K562 (cell line): Measurements from ENCODE around the gene PRKD2. TPM values are rescaled to one million over a fixed set of nuclear protein-coding genes. Genes with fewer than 3 reads are reported as not detected.

Experiments
- E2F1 ChIP-seq: sonication (generic); formaldehyde crosslinking; IDR thresholded peaks from 2 replicates; pipeline ENCODE4 v1.8.1; 2023; ENCODE audit warnings: mild to moderate bottlenecking, missing genetic modification reagents, moderate library complexity
- GABPB2 ChIP-seq: fragments of 250-450 bp; sonication (Bioruptor Pico); conservative IDR thresholded peaks from 2 replicates; pipeline ENCODE4 v1.5.1; 2021; ENCODE audit warnings: mild to moderate bottlenecking
- MED1 ChIP-seq: sonication (generic); formaldehyde crosslinking; IDR thresholded peaks from 2 replicates; pipeline ENCODE4 v1.8.1; 2023; ENCODE audit warnings: missing genetic modification reagents, borderline replicate concordance
- SRSF1 ChIP-seq: fragments of 200-400 bp; formaldehyde crosslinking; IDR thresholded peaks from 2 replicates; pipeline ENCODE4 v1.6.1; 2017; ENCODE audit warnings: mild to moderate bottlenecking, low read depth, low read length, moderate library complexity
- ZBTB12 ChIP-seq: fragments of 250-450 bp; sonication (Bioruptor Pico); IDR thresholded peaks from 2 replicates; pipeline ENCODE4 v1.4.0; 2020
- ZNF134 ChIP-seq: fragments of 250-450 bp; sonication (Bioruptor Pico); conservative IDR thresholded peaks from 2 replicates; pipeline ENCODE4 v1.4.0; 2020
- ZNF232 ChIP-seq: sonication (generic); formaldehyde crosslinking; IDR thresholded peaks from 2 replicates; pipeline ENCODE4 v1.8.0; 2022; ENCODE audit warnings: mild to moderate bottlenecking, missing genetic modification reagents
- ZNF282 ChIP-seq: sonication (generic); formaldehyde crosslinking; IDR thresholded peaks from 2 replicates; pipeline ENCODE4 v1.8.1; 2023; ENCODE audit warnings: missing genetic modification reagents
- ZNF407 ChIP-seq: fragments of 450-650 bp; IDR thresholded peaks from 2 replicates; pipeline ENCODE4 v1.6.1; 2016; ENCODE audit warnings: low read depth
- ZNF511 ChIP-seq: sonication (generic); formaldehyde crosslinking; IDR thresholded peaks from 2 replicates; pipeline ENCODE4 v1.8.0; 2022; ENCODE audit warnings: mild to moderate bottlenecking, missing genetic modification reagents
- polyA plus RNA-seq, 8 experiments: library from polyadenylated mRNA; depleted of rRNA in 4 of 8; stranded (reverse) in 5 of 8; unstranded in 3 of 8; fragments of >200 nt; fragmentation: Nextera tagmentation in 2 of 8; fragmentation: Illumina TruSeq in 1 of 8; extraction: Ambion mirVana in 2 of 8; extraction: Trizol in 1 of 8; gene quantifications; 2 replicates each; pipeline versions ENCODE4 v1.2.1 to v1.2.3, GENCODE V29; 2011 to 2014; ENCODE audit warnings: inconsistent platforms in 1 of 8, missing spikeins in 1 of 8
- total RNA-seq, 7 experiments: library from RNA; depleted of rRNA in 6 of 7; stranded (reverse); fragments of >200 nt in 6 of 7; fragmentation: Illumina TruSeq in 2 of 7; extraction: Trizol in 2 of 7; gene quantifications; 2 replicates each; pipeline versions ENCODE4 v1.2.1 to v1.2.3, GENCODE V29; 2011 to 2021; ENCODE audit warnings: low replicate concordance in 1 of 7
- TF ChIP-seq, protein P1 (sequence below): fragments of 200-800 bp; sonication (Bioruptor generic); IDR thresholded peaks from 2 replicates; pipeline ENCODE4 v1.6.1; 2016; ENCODE audit warnings: missing genetic modification characterization, missing compliant biosample characterization

Gene PRKD2
- total and polyA plus RNA-seq, 9 of the 15 experiments (the other 6 are each of a cell fraction or from before 2014, with no cell fraction given): 1.8 to 60.0 (median 15.0) TPM

- TF ChIP-seq ZNF511 (CRISPR knock-in tag): 0 out of 2 replicates have a peak, but pooled peaks have one; percentile 10
- TF ChIP-seq ZBTB12 (CRISPR knock-in tag): no peak
- no peak for TF ChIP-seq GABPB2 (CRISPR knock-in tag)
- TF ChIP-seq, protein P1, sequence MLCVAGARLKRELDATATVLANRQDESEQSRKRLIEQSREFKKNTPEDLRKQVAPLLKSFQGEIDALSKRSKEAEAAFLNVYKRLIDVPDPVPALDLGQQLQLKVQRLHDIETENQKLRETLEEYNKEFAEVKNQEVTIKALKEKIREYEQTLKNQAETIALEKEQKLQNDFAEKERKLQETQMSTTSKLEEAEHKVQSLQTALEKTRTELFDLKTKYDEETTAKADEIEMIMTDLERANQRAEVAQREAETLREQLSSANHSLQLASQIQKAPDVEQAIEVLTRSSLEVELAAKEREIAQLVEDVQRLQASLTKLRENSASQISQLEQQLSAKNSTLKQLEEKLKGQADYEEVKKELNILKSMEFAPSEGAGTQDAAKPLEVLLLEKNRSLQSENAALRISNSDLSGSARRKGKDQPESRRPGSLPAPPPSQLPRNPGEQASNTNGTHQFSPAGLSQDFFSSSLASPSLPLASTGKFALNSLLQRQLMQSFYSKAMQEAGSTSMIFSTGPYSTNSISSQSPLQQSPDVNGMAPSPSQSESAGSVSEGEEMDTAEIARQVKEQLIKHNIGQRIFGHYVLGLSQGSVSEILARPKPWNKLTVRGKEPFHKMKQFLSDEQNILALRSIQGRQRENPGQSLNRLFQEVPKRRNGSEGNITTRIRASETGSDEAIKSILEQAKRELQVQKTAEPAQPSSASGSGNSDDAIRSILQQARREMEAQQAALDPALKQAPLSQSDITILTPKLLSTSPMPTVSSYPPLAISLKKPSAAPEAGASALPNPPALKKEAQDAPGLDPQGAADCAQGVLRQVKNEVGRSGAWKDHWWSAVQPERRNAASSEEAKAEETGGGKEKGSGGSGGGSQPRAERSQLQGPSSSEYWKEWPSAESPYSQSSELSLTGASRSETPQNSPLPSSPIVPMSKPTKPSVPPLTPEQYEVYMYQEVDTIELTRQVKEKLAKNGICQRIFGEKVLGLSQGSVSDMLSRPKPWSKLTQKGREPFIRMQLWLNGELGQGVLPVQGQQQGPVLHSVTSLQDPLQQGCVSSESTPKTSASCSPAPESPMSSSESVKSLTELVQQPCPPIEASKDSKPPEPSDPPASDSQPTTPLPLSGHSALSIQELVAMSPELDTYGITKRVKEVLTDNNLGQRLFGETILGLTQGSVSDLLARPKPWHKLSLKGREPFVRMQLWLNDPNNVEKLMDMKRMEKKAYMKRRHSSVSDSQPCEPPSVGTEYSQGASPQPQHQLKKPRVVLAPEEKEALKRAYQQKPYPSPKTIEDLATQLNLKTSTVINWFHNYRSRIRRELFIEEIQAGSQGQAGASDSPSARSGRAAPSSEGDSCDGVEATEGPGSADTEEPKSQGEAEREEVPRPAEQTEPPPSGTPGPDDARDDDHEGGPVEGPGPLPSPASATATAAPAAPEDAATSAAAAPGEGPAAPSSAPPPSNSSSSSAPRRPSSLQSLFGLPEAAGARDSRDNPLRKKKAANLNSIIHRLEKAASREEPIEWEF (CRISPR knock-in tag): no peak
- TF ChIP-seq ZNF407: no peak
- TF ChIP-seq MED1 (CRISPR knock-in tag): 0 out of 2 replicates have a peak, but pooled peaks have one; percentile 72
- TF ChIP-seq E2F1 (CRISPR knock-in tag): no peak
- no peak for TF ChIP-seq SRSF1
- TF ChIP-seq ZNF232 (CRISPR knock-in tag): 0 out of 2 replicates have a peak, but pooled peaks have one; percentile 17
- TF ChIP-seq ZNF282 (CRISPR knock-in tag): 0 out of 2 replicates have a peak, but pooled peaks have one; percentile 43
- no peak for TF ChIP-seq ZNF134 (CRISPR knock-in tag)
Measured at GRCh38 chr19:46717716-46718143, 816 bp upstream of the PRKD2 start (continued).
